Vagina (tissue), 2 donors: ENCODE results near the gene RPS6KB2.

Experiments
- POLR2A ChIP-seq, 2 donors: fragments of 450-650 bp; IDR thresholded peaks; one replicate each; pipeline ENCODE4 v1.6.1; 2017; ENCODE audit warnings: antibody characterized with exemption in 2 of 2, mild to moderate bottlenecking in 2 of 2, moderate library complexity in 2 of 2
- POLR2AphosphoS5 ChIP-seq, 2 donors: sonication (generic); formaldehyde crosslinking; IDR thresholded peaks; one replicate each; pipeline ENCODE4 v1.9.0; 2017; ENCODE audit warnings: antibody characterized with exemption in 2 of 2, mild to moderate bottlenecking in 2 of 2, low read depth in 1 of 2; ENCODE audit not compliant: insufficient read depth in 1 of 2
- TF ChIP-seq, protein P1 (sequence below), 3 experiments: fragments of 450-650 bp in 2 of 3; fragments of 200-600 bp in 1 of 3; sonication (generic) in 1 of 3; IDR thresholded peaks; one replicate each; pipeline ENCODE4 v1.5.1; 2017 to 2019; ENCODE audit warnings: antibody characterized with exemption in 3 of 3, mild to moderate bottlenecking in 2 of 3, moderate library complexity in 2 of 3

- TF ChIP-seq POLR2A (IDR thresholded peaks at IDR 0.05) = peak; percentile 27 to 91
- TF ChIP-seq, protein P1, sequence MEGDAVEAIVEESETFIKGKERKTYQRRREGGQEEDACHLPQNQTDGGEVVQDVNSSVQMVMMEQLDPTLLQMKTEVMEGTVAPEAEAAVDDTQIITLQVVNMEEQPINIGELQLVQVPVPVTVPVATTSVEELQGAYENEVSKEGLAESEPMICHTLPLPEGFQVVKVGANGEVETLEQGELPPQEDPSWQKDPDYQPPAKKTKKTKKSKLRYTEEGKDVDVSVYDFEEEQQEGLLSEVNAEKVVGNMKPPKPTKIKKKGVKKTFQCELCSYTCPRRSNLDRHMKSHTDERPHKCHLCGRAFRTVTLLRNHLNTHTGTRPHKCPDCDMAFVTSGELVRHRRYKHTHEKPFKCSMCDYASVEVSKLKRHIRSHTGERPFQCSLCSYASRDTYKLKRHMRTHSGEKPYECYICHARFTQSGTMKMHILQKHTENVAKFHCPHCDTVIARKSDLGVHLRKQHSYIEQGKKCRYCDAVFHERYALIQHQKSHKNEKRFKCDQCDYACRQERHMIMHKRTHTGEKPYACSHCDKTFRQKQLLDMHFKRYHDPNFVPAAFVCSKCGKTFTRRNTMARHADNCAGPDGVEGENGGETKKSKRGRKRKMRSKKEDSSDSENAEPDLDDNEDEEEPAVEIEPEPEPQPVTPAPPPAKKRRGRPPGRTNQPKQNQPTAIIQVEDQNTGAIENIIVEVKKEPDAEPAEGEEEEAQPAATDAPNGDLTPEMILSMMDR (IDR thresholded peaks at IDR 0.05) = peak in 2 of 3 experiments; percentile 4 to 20
- TF ChIP-seq POLR2AphosphoS5 (IDR thresholded peaks at IDR 0.05; ENCODE audit: insufficient read depth in 1 of 2, low read depth in 1 of 2) = peak; percentile 98 to 100
Observed at GRCh38 chr11:67428052-67429001, at the start of gene RPS6KB2.
